Muscle of back (tissue), 11 donors: Measurements from ENCODE around the gene PPP2R2D. TPM values are rescaled to one million over a fixed set of nuclear protein-coding genes. Genes with fewer than 3 reads are reported as not detected.

Experiments used
- DNase-seq, 3 donors: peaks; one replicate each; pipeline versions ENCODE4 v3.0.0 to v3.0.0-alpha.2; 2013
- polyA plus RNA-seq, 10 donors: library from polyadenylated mRNA; unstranded; fragments of 120-200 nt; gene quantifications; one replicate each; pipeline ENCODE4 v1.2.1, GENCODE V29; 2013; ENCODE audit not compliant: insufficient read length in 10 of 10

PPP2R2D gene
- polyA plus RNA-seq, 10 donors = 26.7 to 33.1 (median 30.2) TPM

- DNase-seq = no peak
Measured at GRCh38 chr10:131926253-131926652, 25.4 kb downstream of the PPP2R2D start.

GRCh38 chr10:131926743-131927595 lies 26.2 kb downstream of the PPP2R2D start:
- no peak for DNase-seq

DNA sequence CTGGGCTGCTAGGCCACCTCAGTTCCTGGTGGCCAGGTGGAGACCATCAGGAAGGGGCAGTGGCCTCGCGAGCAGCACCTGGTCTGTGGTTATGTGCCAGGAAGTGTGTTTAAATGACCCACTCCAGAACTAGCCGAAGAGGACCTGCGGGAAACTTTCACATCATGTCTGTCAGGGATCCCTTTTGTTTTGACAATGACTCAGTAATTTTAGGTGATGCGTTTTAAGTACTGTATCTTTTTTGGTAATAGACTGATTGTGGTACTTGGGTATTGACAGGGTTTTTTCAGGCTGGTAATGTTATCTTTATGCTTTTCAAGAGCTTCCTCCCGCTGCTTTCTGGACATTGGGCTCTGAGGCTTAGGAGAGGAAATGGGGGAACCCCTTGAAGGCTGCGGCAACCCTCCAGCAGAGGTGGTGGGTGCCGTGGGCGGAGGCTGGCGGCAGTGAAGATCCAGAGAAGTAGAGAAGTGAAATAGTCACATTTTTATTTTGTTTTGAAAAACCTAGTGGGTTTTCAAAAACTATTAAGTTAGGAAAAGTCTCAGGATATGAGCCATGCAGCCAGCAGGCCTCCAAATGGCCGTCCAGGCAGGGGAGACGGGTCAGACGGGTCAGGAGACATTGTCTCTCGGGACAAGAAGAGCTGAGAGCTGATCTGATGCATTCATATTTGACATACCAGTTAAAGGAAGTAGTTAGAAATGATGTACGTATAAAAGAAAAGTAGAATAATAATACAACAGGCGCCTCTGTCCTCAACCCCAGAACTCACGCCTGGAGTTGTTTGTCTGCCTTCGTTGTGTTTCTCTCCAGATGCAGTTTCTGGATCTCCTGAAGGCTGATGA lies 27.7 kb downstream of the PPP2R2D start:
- no peak for DNase-seq

- no peak for DNase-seq
Measured at GRCh38 chr10:131929122-131929845, 28.5 kb downstream of the PPP2R2D start.

DNA sequence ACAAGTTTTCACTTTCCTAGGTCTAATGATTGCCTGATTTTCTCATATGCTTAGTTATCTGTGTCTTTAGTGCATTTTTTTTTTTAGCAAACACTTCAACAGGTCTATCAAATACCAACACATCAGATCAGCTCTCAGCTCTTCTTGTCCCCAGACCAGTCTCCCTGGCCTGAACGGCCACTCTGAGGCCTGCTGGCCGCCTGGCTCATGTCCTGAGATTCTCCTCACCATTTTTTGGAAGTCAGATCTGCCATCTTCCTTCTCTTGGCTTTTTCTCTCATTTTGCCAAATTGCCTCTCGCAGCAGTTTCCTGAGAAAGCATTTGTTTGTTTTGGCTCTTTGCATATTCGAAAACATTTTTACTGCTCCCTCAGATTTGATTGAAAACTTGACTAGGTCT lies 29.3 kb downstream of the PPP2R2D start:
- no peak for DNase-seq

DNA sequence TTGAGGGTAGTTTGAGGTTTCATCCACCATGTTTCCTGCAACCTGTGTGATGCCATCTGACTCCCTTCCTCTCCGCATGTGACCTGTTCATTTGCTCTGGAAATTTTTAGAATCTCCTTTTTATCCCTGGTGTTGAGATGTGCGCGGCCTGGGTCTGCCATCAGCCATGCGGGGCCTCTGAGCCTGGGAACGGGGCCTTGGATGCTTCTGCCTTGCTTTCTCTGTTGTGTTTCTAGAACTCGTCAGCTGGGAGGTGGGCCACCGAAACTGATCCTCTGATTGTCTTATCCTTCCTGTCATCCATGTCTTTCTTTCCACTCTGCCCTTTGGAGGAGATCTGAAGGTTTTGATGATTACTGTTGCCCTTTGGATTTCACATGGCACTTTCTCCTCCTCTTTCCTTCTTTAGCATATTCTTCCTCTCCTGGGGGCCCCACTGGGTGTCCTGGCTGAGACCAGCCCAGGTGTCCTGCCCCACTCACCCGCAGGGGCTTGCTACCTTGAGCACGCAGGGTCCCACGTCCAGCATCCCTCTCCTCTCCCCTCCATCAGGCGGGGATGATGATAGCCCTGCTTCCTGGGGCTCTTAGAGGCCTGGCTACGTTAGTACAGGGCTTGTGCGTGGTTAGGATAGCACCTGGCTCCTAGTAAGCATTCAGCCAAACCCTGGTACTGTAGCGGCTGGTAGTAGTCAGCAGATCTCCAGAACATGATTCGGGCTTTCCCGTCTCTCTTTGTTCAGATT lies 29.9 kb downstream of the PPP2R2D start:
- DNase-seq = no peak

- DNase-seq = no peak
Measured at GRCh38 chr10:131931981-131932380, 31.2 kb downstream of the PPP2R2D start.

GRCh38 chr10:131933016-131933695 lies 32.3 kb downstream of the PPP2R2D start:
- DNase-seq = no peak

- no peak for DNase-seq
Measured at GRCh38 chr10:131933696-131934086, 32.9 kb downstream of the PPP2R2D start.

DNA sequence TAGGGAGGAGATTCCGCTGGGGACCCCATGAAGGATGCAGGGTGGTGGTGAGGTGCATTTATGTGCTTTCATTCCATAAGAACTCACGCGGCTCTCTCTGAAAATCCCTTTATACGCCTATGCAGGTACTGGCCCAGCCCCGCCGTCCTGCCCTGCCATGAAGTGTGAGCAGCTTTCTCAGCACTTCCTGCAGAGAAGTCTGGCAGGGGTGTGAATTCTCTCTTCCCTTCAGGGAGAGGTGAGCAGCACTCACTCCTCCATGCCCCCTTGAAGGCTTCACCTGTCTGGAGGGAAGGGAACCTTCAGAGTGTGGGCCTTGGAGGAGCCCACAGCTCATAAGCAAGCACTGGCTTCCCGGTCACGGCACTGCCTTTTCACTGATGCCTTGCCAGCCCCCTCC lies 34.0 kb downstream of the PPP2R2D start:
- no peak for DNase-seq

- no peak for DNase-seq
Measured at GRCh38 chr10:131935260-131935659, 34.5 kb downstream of the PPP2R2D start.

DNA sequence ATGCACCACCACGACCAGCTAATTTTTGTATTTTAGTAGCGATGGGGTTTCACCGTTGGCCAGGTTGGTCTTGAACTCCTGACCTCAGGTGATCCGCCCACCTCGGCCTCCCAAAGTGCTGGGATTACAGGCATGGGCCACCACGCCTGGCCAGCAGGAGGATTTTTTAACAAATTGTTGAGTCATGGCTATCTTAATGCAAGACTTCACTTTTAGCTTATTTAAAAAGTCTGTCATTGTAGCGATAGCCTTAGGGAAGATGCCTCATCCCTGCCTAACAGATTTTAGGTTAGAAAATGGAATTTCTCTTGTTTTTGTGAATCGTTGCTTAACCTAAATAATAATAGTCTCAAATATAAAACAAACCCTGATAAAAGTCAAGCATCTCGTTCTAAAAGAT lies 35.5 kb downstream of the PPP2R2D start:
- no peak for DNase-seq

DNA sequence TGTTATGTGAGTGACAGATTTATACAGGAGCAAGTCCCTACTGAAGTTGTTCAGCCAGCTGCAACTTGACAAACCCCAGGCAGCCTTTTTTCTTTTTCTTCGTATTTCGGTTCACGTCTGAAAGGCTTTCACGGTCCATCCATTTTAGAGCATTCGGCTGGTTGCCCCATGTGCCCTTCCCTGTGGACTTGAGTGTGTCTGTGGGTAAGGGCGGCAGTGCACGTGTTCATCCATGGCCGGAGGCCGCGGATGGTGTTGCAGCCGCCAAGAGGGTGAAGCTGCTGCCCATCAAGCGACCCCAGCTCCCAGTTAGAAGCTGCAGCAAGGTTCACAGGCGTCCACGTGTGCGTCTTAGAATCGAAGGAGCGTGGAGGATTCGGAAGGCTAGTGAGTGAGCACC lies 35.9 kb downstream of the PPP2R2D start:
- no peak for DNase-seq

GRCh38 chr10:131937836-131938235 lies 37.0 kb downstream of the PPP2R2D start:
- no peak for DNase-seq

- DNase-seq = no peak
Measured at GRCh38 chr10:131938681-131939080, 37.9 kb downstream of the PPP2R2D start.

- no peak for DNase-seq
Measured at GRCh38 chr10:131942455-131942854, 41.6 kb downstream of the PPP2R2D start.

- DNase-seq = no peak
Measured at GRCh38 chr10:131943021-131943814, 42.4 kb downstream of the PPP2R2D start.

- DNase-seq = no peak
Measured at GRCh38 chr10:131944412-131944811, 43.6 kb downstream of the PPP2R2D start.

GRCh38 chr10:131944976-131945695 lies 44.3 kb downstream of the PPP2R2D start:
- no peak for DNase-seq
